NT2/D1 (cell line): Measurements from ENCODE around the gene ZBTB34.

Source experiments
- DNase-seq: peaks from one replicate; pipeline ENCODE4 v3.0.0-alpha.2; 2011; ENCODE audit warnings: low read depth, low spot score
- H3K27me3 ChIP-seq: 2 replicates; pipeline ENCODE4 v1.6.0; 2011; ENCODE audit warnings: mild to moderate bottlenecking; ENCODE audit not compliant: insufficient read length, insufficient read depth
- H3K36me3 ChIP-seq: 2 replicates; pipeline ENCODE4 v1.6.1; 2011; ENCODE audit warnings: mild to moderate bottlenecking, low read length, mixed read lengths; ENCODE audit not compliant: insufficient read depth, insufficient read length
- H3K4me1 ChIP-seq: 2 replicates; pipeline ENCODE4 v1.5.1; 2011; ENCODE audit not compliant: insufficient read depth, insufficient read length
- H3K4me3 ChIP-seq: 2 replicates; pipeline ENCODE4 v1.5.1; 2011; ENCODE audit warnings: low read depth; ENCODE audit not compliant: insufficient read length
- H3K9ac ChIP-seq: 2 replicates; pipeline ENCODE4 v1.6.0; 2011; ENCODE audit warnings: low read depth; ENCODE audit not compliant: insufficient read length
- H3K9me3 ChIP-seq: 2 replicates; pipeline ENCODE4 v1.5.1; 2011; ENCODE audit warnings: mild to moderate bottlenecking, low read length; ENCODE audit not compliant: insufficient read depth
- SUZ12 ChIP-seq: IDR thresholded peaks from 2 replicates; pipeline ENCODE4 v1.6.1; 2011; ENCODE audit not compliant: insufficient read length, insufficient read depth; ENCODE audit errors: extremely low read depth
- YY1 ChIP-seq: IDR thresholded peaks from 2 replicates; pipeline ENCODE4 v1.6.1; 2011; ENCODE audit not compliant: insufficient read length, insufficient read depth
- ZNF274 ChIP-seq: IDR thresholded peaks from 2 replicates; pipeline ENCODE4 v1.6.1; 2011; ENCODE audit warnings: mild to moderate bottlenecking, low read depth, low read length

ZBTB34 gene

DNA sequence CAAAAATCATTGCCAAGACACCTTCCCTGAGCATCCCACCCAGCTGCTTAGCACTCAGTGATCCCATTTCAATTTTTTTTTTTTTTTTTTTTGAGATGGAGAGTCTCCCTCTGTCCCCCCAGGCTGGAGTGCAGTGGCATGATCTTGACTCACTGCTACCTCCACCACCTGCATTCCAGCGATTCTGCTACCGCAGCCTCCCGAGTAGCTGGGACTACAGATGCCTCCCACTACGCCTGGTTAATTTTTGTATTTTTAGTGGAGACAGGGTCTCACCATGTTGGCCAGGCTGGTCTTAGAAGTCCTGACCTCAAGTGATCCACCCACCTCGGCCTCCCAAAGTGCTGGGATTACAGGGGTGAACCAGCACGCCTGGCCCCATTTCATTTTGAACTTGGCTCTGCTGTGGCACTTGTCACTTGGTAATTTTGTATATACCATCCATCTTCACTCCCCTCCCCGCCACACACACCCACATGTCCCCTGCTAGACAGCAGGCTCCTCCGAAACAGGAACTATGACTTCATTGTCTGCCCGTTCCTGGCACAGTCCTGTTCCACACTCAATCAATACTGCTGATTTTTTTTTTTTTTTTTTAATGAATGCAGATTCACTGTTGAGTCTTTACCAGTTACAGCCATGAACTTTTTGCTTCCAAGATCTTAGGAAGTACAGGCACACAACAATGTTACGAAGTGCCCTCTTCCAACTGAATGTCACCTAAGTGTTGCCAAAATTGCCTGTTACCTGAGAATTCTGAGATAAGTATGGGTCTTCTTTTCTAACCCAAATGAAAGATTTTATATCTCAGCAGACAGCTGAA is 17.3 kb upstream of the ZBTB34 start:
- H3K36me3 ChIP-seq = peaks cover 14% of the 10 kb centered on the region
- H3K9ac ChIP-seq = no peak overlapping the region
- TF ChIP-seq YY1 (no peak), SUZ12 (no peak), ZNF274 (no peak)
- H3K4me1 ChIP-seq = no peaks in the 10 kb centered on the region
- no peak overlapping the region for H3K4me3 ChIP-seq
- no peaks in the 10 kb centered on the region for H3K27me3 ChIP-seq
- no peaks in the 10 kb centered on the region for H3K9me3 ChIP-seq
- DNase-seq = no peak

GRCh38 chr9:126844085-126844484 is 16.4 kb upstream of the ZBTB34 start:
- no peak for TF ChIP-seq SUZ12
- TF ChIP-seq YY1 = no peak
- TF ChIP-seq ZNF274 = no peak
- DNase-seq = no peak
- no peak overlapping the region for H3K4me3 ChIP-seq
- no peaks in the 10 kb centered on the region for H3K27me3 ChIP-seq
- no peak overlapping the region for H3K9ac ChIP-seq
- H3K4me1 ChIP-seq = no peaks in the 10 kb centered on the region
- H3K9me3 ChIP-seq = no peaks in the 10 kb centered on the region
- H3K36me3 ChIP-seq = peaks cover 6% of the 10 kb centered on the region

- H3K4me1 ChIP-seq = no peaks in the 10 kb centered on the region
- no peaks in the 10 kb centered on the region for H3K9me3 ChIP-seq
- no peaks in the 10 kb centered on the region for H3K36me3 ChIP-seq
- TF ChIP-seq ZNF274 = no peak
- no peak for TF ChIP-seq SUZ12
- no peak for TF ChIP-seq YY1
- H3K4me3 ChIP-seq = no peak overlapping the region
- no peak for DNase-seq
- no peaks in the 10 kb centered on the region for H3K27me3 ChIP-seq
- H3K9ac ChIP-seq = no peak overlapping the region
Measured at GRCh38 chr9:126847051-126847450, 13.4 kb upstream of the ZBTB34 start.

- no peak for DNase-seq
- Histone ChIP-seq H3K9me3 (no peaks in the 10 kb centered on the region), H3K36me3 (no peaks in the 10 kb centered on the region), H3K27me3 (no peaks in the 10 kb centered on the region), H3K4me3 (no peak overlapping the region), H3K4me1 (peaks cover 5% of the 10 kb centered on the region), H3K9ac (no peak overlapping the region)
- TF ChIP-seq ZNF274 (no peak), SUZ12 (no peak), YY1 (no peak)
Measured at GRCh38 chr9:126849591-126850225, 10.7 kb upstream of the ZBTB34 start.

GRCh38 chr9:126851286-126851880 is 9.1 kb upstream of the ZBTB34 start:
- peaks cover 5% of the 10 kb centered on the region for H3K4me1 ChIP-seq
- no peak for DNase-seq
- H3K36me3 ChIP-seq = no peaks in the 10 kb centered on the region
- no peaks in the 10 kb centered on the region for H3K9me3 ChIP-seq
- H3K9ac ChIP-seq = no peak overlapping the region
- H3K4me3 ChIP-seq = no peak overlapping the region
- TF ChIP-seq SUZ12 = no peak
- no peaks in the 10 kb centered on the region for H3K27me3 ChIP-seq

DNA sequence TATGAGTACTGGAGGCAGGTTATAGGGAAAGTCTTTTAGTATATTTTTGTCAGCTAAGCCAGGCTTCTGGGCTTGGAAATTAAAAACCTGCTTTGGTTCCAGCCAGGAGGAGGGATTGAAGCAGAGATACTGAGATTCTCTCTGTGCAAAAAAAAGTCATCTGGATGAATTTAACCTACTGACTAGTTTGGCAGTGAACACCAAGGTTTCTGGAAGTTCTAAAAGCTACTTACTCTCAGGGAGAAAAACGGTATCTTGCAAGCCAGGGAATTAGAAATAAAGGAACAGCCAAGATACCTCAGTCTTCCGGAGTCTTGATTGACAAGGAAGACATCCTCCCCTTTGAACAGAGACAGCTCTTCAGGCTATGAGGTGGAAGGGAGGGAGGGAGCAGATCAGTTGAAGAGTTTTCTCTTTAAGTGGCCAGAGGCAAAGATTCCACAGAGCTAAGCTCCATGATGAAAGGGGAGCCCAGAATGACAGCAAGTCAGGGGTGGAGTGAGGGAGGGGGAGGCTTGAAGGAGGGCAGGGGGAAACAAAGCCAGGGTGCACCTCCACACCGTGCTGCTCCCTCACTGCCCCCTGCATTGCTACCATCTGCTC is 8.3 kb upstream of the ZBTB34 start:
- DNase-seq = no peak
- TF ChIP-seq ZNF274 (no peak), SUZ12 (no peak), YY1 (no peak)
- no peaks in the 10 kb centered on the region for H3K9me3 ChIP-seq

DNA sequence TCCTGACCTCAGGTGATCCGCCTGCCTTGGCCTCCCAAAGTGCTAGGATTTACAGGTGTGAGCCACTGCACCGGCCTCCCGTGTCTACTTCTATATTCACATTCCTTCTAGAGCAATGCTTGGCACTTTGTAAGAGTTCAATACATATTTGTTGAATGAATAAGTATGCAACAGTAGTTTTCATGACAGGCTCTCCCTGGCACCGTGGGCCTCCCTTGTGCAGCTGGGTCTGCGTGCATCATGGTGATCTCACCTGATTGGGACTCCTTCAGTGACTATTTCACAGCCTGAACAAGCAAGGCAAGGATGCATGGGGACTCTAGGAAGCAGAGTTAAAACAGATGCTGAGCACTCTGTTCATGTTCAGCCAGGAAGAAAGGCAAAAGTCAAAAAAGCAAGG is 6.8 kb upstream of the ZBTB34 start:
- DNase-seq = no peak

More for the DNA sequence above, 8.3 kb upstream of the ZBTB34 start:
- Histone ChIP-seq H3K36me3 (no peaks in the 10 kb centered on the region), H3K9ac (no peak overlapping the region), H3K4me1 (peaks cover 5% of the 10 kb centered on the region), H3K27me3 (no peaks in the 10 kb centered on the region), H3K4me3 (no peak overlapping the region)

More for the DNA sequence above, 6.8 kb upstream of the ZBTB34 start:
- peaks cover 5% of the 10 kb centered on the region for H3K4me1 ChIP-seq
- H3K36me3 ChIP-seq = no peaks in the 10 kb centered on the region
- H3K4me3 ChIP-seq = no peak overlapping the region
- no peaks in the 10 kb centered on the region for H3K27me3 ChIP-seq
- no peak for TF ChIP-seq SUZ12
- no peak for TF ChIP-seq ZNF274
- TF ChIP-seq YY1 = no peak
- no peak overlapping the region for H3K9ac ChIP-seq
- H3K9me3 ChIP-seq = no peaks in the 10 kb centered on the region
